Ovary (tissue), 9 donors: ENCODE data around the gene STRA6. TPM values are rescaled to one million over a fixed set of nuclear protein-coding genes. Genes with fewer than 3 reads are reported as not detected.

Experiments
- DNase-seq, 5 donors: peaks; one replicate each; pipeline ENCODE4 v3.0.0-alpha.2; 2019 to 2020
- H3K27ac ChIP-seq, 2 donors: fragments of 200-600 bp; one replicate each; pipeline versions ENCODE4 v1.5.1 to v1.8.0; 2019 to 2022
- H3K27me3 ChIP-seq: fragments of 200-600 bp; one replicate; pipeline ENCODE4 v1.8.0; 2022
- H3K36me3 ChIP-seq: fragments of 200-600 bp; sonication (generic); one replicate; pipeline ENCODE4 v1.5.1; 2019
- H3K4me1 ChIP-seq: one replicate; pipeline ENCODE4 v1.8.1; 2013; ENCODE audit warnings: mild to moderate bottlenecking, moderate library complexity; ENCODE audit not compliant: insufficient read depth
- H3K4me3 ChIP-seq: fragments of 200-600 bp; sonication (generic); one replicate; pipeline ENCODE4 v1.5.1; 2017
- H3K9me3 ChIP-seq, 2 donors: fragments of 200-600 bp in 1 of 2; sonication (generic) in 1 of 2; one replicate each; pipeline versions ENCODE4 v1.5.1 to v1.8.1; 2013 to 2019; ENCODE audit warnings: mild to moderate bottlenecking in 1 of 2, moderate library complexity in 1 of 2
- CTCF ChIP-seq, 3 donors: fragments of 450-650 bp in 2 of 3; fragments of 200-600 bp in 1 of 3; IDR thresholded peaks; one replicate each; pipeline versions ENCODE4 v1.5.1 to v1.8.0; 2016 to 2022; ENCODE audit warnings: antibody characterized with exemption in 3 of 3, mild to moderate bottlenecking in 1 of 3
- EP300 ChIP-seq: sonication (generic); formaldehyde crosslinking; IDR thresholded peaks from one replicate; pipeline ENCODE4 v1.6.1; 2017; ENCODE audit warnings: antibody characterized with exemption
- POLR2A ChIP-seq: fragments of 450-650 bp; IDR thresholded peaks from one replicate; pipeline ENCODE4 v1.6.1; 2017; ENCODE audit warnings: antibody characterized with exemption, mild to moderate bottlenecking, moderate library complexity
- WGBS, 3 donors: extraction: QIAGEN DNeasy Blood & Tissue Kit in 1 of 3; methylation state at CpG; one replicate each; pipeline versions ENCODE4 v1.1.5 to v1.1.7; 2013 to 2017; 5-methylcytosine and 5-hydroxymethylcytosine counted together
- intact Hi-C, 4 donors: fragments of 100-400 bp; cut with DNase I; formaldehyde crosslinking; loops; one replicate each; pipeline versions ENCODE4 v1.11.0 to v1.15.1; 2022 to 2023
- polyA plus RNA-seq, 2 donors: library from polyadenylated mRNA; stranded (reverse); fragments of 200-250 nt in 1 of 2; fragments of 350-450 nt in 1 of 2; fragmentation: Illumina TruSeq in 1 of 2; extraction: RNeasy Lipid Tissue Mini Kit (QIAGEN cat#74804) in 1 of 2; gene quantifications; one replicate each; pipeline ENCODE4 v1.2.3, GENCODE V29; 2013 to 2014
- total RNA-seq, 7 donors: library from RNA; depleted of rRNA in 2 of 7; stranded (reverse); fragments of >200 nt in 2 of 7; fragmentation: NEBNext Ultra II Directional in 3 of 7; extraction: Animal tissue kit (Norgen Biotek cat#: 25700) in 3 of 7; gene quantifications; one replicate each; pipeline versions ENCODE4 v1.1.0 to v1.2.4, GENCODE V29; 2016 to 2023
- donor health status: DM: no; HTN: no; CAD: no; lungs with moderate emphysema.
- donor health status: DM: no; HTN: no; CAD: no.
- donor health status: Bipolar disorder and iron deficiency.
- donor health status: DM: yes; HTN: yes; CAD: no.
- donor health status: DM: no; HTN: no; CAD: no.
- donor health status: DM: yes; HTN: yes; CAD: no.

STRA6 gene
- total and polyA plus RNA-seq, 9 donors = 0.20 to 2.8 (median 0.69) TPM

DNA sequence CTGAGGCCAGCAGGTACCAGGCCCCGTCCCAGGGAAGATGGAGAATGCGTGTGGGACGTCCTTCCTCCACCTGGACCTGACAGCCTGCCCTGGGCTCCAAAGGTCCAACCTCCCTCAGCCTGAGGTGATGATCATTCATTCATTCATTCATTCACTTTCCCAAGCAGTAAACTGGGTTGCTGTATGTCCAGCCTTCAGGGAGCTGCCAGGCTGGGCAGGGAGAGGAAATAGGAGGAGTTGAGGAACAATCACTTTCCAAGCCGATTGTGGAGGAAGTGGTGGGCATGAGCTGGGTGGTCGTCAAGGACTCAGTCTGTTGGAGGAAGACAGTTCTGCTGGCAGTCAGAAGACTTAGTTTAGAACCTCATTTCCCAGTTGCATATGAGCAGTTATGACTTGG, 23.3 kb upstream of the STRA6 start:
- 83 to 88% (median 85%) methylated on average over 5 of the region's 5 CpGs for WGBS, 3 donors
- no peaks in the 10 kb centered on the region for H3K27me3 ChIP-seq
- H3K27ac ChIP-seq = no peak overlapping the region

GRCh38 chr15:74222240-74223119, 19.9 kb upstream of the STRA6 start:
- 31 to 32% (median 31%) methylated on average over 25 of the region's 25 CpGs for WGBS, 3 donors
- Histone ChIP-seq H3K4me3 (no peak overlapping the region), H3K4me1 (no peaks in the 10 kb centered on the region), H3K27me3 (no peaks in the 10 kb centered on the region), H3K9me3 (no peaks in the 10 kb centered on the region), H3K27ac (no peak overlapping the region), H3K36me3 (no peaks in the 10 kb centered on the region)
- TF ChIP-seq POLR2A = no peak
- intact Hi-C loops = loop anchor here in 1 of 4 donors (10.0 kb wide), 1 partner anchor 58 kb away; no protein-coding TSS in a partner anchor
- no peak for DNase-seq

More for the DNA sequence above, 23.3 kb upstream of the STRA6 start:
- H3K36me3 ChIP-seq = no peaks in the 10 kb centered on the region
- H3K4me3 ChIP-seq = no peak overlapping the region
- TF ChIP-seq CTCF (IDR thresholded peaks at IDR 0.05) = no peak
- TF ChIP-seq EP300 = no peak
- TF ChIP-seq POLR2A = no peak
- H3K4me1 ChIP-seq = peaks cover 6% of the 10 kb centered on the region
- intact Hi-C loops = loop anchor here in 1 of 4 donors (10.0 kb wide), 1 partner anchor 61 kb away; no protein-coding TSS in a partner anchor
- H3K9me3 ChIP-seq = no peaks in the 10 kb centered on the region
- DNase-seq = no peak

DNA sequence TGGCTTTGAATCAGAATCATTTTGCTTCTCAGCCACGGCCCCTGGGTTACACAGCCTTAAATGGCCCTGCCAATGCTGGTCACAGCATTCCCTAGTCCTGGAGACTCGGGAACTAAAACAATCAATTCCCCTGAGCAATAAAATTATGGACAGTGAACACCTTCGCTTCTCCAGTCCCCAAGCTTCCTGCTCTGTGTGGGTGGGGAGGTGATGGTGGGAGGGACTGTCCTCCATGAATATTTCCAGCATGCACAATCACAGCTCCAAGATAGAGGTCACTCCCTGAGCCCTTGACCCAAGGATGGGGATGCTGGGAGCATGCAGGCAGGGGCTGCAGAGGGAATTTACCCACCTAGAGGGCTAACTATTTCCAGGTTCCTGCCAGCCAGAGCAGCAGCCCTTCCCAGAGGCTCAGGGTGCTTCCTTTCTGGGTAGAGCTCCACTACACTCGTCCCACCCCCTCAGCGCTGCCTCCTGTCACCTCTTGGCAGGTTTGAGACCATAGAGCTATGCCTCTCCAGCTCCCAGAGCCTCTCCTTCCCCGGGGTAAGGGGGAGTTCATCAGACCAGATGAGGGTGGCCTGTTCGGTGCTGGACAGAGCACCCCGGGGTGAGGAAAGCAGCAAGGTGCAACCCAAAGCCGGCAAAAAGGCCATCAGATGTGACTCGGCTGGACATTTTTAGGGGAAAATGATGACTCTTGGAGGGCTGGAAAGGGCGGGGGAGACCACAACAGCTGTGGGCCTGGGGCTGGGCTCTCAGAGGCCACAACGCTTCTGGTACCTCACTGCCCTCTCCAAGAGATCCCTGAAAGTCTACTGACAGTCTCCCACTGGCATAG, 19.0 kb upstream of the STRA6 start:
- TF ChIP-seq EP300 (no peak), POLR2A (no peak), CTCF (IDR thresholded peaks at IDR 0.05) (no peak)
- intact Hi-C loops = loop anchor here in 1 of 4 donors (10.0 kb wide), 1 partner anchor 57 kb away; no protein-coding TSS in a partner anchor
- H3K27me3 ChIP-seq = no peaks in the 10 kb centered on the region
- no peak overlapping the region for H3K4me3 ChIP-seq
- WGBS, 3 donors = 44 to 49% (median 49%) methylated on average over 12 of the region's 12 CpGs
- DNase-seq = no peak
- H3K27ac ChIP-seq = no peak overlapping the region
- H3K9me3 ChIP-seq = no peaks in the 10 kb centered on the region
- H3K4me1 ChIP-seq = no peaks in the 10 kb centered on the region
- no peaks in the 10 kb centered on the region for H3K36me3 ChIP-seq

- DNase-seq = no peak
- intact Hi-C loops = loop anchor here in 1 of 4 donors (10.0 kb wide), 1 partner anchor 56 kb away; no protein-coding TSS in a partner anchor
- H3K27me3 ChIP-seq = no peaks in the 10 kb centered on the region
- H3K36me3 ChIP-seq = no peaks in the 10 kb centered on the region
- no peak overlapping the region for H3K27ac ChIP-seq
- no peaks in the 10 kb centered on the region for H3K9me3 ChIP-seq
- H3K4me3 ChIP-seq = no peak overlapping the region
- 70 to 77% (median 77%) methylated on average over 11 of the region's 11 CpGs for WGBS, 3 donors
- no peaks in the 10 kb centered on the region for H3K4me1 ChIP-seq
- no peak for TF ChIP-seq CTCF (IDR thresholded peaks at IDR 0.05)
- no peak for TF ChIP-seq EP300
- no peak for TF ChIP-seq POLR2A
Measured at GRCh38 chr15:74220475-74221248, 18.1 kb upstream of the STRA6 start.
